Measurements from ENCODE around the gene ZDHHC14. TPM values are rescaled to one million over a fixed set of nuclear protein-coding genes. Genes with fewer than 3 reads are reported as not detected.
"Not testable (repeated sequence)": the region's sequence is repeated elsewhere in the genome, so short reads cannot be mapped to it uniquely, and the experiment has no call there.

ZDHHC14 gene
- total and polyA plus RNA-seq, 12 donors: 7.7 to 31.2 (median 15.2) TPM

GRCh38 chr6:157335829-157336228 lies 45.2 kb upstream of the ZDHHC14 start:
- peak in 7 of 8 donors; percentile 23 to 79 (median 55) for ATAC-seq
- Histone ChIP-seq H3K27ac (peak overlapping the region in 5 of 10 donors; percentile 6 to 57 (median 45)), H3K4me3 (no peak overlapping the region)

GRCh38 chr6:157337276-157337675 lies 43.7 kb upstream of the ZDHHC14 start:
- H3K36me3 ChIP-seq; H3K9me3 ChIP-seq; ATAC-seq; H3K27me3 ChIP-seq; intact Hi-C loops (cut with DNase I); H3K27ac ChIP-seq; DNase-seq; H3K4me3 ChIP-seq: not testable (repeated sequence)
- 78 to 90% methylated on average over 3 of the region's 3 CpGs for WGBS, 2 donors
- peaks cover 0 to 12% (median 0%) of the 10 kb centered on the region in 9 donors for H3K4me1 ChIP-seq

More at GRCh38 chr6:157335829-157336228, 45.2 kb upstream of the ZDHHC14 start:
- Histone ChIP-seq H3K9me3 (no peaks in the 10 kb centered on the region), H3K36me3 (no peaks in the 10 kb centered on the region), H3K4me1 (peaks cover 0 to 12% (median 0%) of the 10 kb centered on the region in 9 donors), H3K27me3 (peaks cover 0 to 5% (median 0%) of the 10 kb centered on the region in 7 donors)
- no peak for DNase-seq
- WGBS, 2 donors: 31 to 40% methylated on average over 6 of the region's 6 CpGs
- TF ChIP-seq CTCF (IDR thresholded peaks at IDR 0.05): no peak
- intact Hi-C loops (cut with DNase I): no loop called here

GRCh38 chr6:157337751-157338150 lies 43.2 kb upstream of the ZDHHC14 start:
- DNase-seq: no peak
- Histone ChIP-seq H3K36me3 (no peaks in the 10 kb centered on the region), H3K27ac (no peak overlapping the region)

GRCh38 chr6:157339432-157339831 lies 41.6 kb upstream of the ZDHHC14 start:
- Histone ChIP-seq H3K4me3 (no peak overlapping the region), H3K36me3 (no peaks in the 10 kb centered on the region), H3K9me3 (no peaks in the 10 kb centered on the region), H3K4me1 (peaks cover 0 to 12% (median 0%) of the 10 kb centered on the region in 9 donors), H3K27ac (no peak overlapping the region), H3K27me3 (no peaks in the 10 kb centered on the region)
- intact Hi-C loops (cut with DNase I): no loop called here
- DNase-seq (no peak), ATAC-seq (no peak)
- TF ChIP-seq CTCF (IDR thresholded peaks at IDR 0.05): peak in 3 of 9 donors; percentile 11 to 17 (median 13)
- WGBS, 2 donors: 90 to 95% methylated on average over 1 of the region's 1 CpG

More at GRCh38 chr6:157337751-157338150, 43.2 kb upstream of the ZDHHC14 start:
- Histone ChIP-seq H3K27me3 (peaks cover 0 to 5% (median 0%) of the 10 kb centered on the region in 7 donors), H3K4me1 (peaks cover 0 to 12% (median 0%) of the 10 kb centered on the region in 9 donors), H3K9me3 (no peaks in the 10 kb centered on the region), H3K4me3 (no peak overlapping the region)
- intact Hi-C loops (cut with DNase I): no loop called here
- TF ChIP-seq CTCF (IDR thresholded peaks at IDR 0.05): no peak
- WGBS, 2 donors: 67 to 72% methylated on average over 2 of the region's 2 CpGs
- ATAC-seq: no peak

- Histone ChIP-seq H3K27ac (no peak overlapping the region), H3K36me3 (no peaks in the 10 kb centered on the region), H3K4me3 (no peak overlapping the region), H3K27me3 (no peaks in the 10 kb centered on the region), H3K9me3 (no peaks in the 10 kb centered on the region), H3K4me1 (no peaks in the 10 kb centered on the region)
- intact Hi-C loops (cut with DNase I): no loop called here
- DNase-seq: no peak
- no peak for TF ChIP-seq CTCF (IDR thresholded peaks at IDR 0.05)
- ATAC-seq: no peak
- WGBS, 2 donors: 58 to 68% methylated on average over 4 of the region's 4 CpGs
Observed at GRCh38 chr6:157343732-157344131, 37.3 kb upstream of the ZDHHC14 start.

Measured in heart right ventricle (tissue), 16 donors.